ENCODE data around the gene HOXD4.

HOXD4 gene

DNA sequence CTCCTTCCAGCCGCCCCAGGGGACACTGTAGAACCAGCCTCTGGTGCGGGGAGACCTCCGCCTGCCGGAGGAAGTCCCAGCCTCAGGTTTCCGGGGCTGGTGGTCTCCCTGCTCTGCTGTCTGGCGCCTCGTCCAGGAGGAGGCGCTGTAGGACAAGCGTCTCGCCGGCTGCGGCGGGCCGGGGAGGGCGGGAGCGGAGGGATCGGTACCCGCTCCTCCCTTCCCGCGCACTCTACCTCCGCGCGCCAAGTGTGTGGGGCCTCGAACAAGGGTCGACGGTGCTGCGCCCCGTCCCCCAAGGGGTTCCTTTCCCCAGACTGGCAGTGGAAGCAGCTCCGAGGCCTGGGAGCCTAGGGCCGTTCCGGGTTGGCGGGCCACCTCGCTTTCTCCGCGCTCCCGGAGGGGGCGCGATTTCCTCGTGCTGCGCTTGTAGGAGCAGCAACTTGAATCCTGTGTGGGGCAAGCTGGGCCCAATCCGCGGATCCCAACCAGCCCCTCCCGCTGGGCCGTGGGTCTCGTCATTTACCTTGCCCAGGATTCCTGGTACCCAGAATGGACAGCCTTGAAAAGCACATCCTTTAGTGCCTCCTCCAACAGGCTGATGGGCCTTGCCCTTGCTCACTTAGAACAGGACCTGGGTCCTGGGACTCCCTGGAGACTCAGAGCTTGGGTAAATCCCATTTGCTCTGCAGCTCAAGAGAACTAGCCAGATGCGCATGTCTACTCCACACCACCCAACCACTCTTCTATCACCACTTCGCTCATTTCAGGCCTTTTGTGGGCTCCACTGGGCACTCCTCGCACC, 10.6 kb upstream of the HOXD4 start:
- ATAC-seq (peak; percentile 90), DNase-seq (peak; percentile 82 to 83)
- Mint-ChIP-seq H3K27me3 (peaks cover 100% of the 10 kb centered on the region), H3K4me1 (peaks cover 25% of the 10 kb centered on the region), H3K9me3 (peaks cover 0 to 6% of the 10 kb centered on the region in 2 donors), H3K27ac (no peak overlapping the region), H3K4me3 (peak overlapping the region; percentile 64 to 67)

DNA sequence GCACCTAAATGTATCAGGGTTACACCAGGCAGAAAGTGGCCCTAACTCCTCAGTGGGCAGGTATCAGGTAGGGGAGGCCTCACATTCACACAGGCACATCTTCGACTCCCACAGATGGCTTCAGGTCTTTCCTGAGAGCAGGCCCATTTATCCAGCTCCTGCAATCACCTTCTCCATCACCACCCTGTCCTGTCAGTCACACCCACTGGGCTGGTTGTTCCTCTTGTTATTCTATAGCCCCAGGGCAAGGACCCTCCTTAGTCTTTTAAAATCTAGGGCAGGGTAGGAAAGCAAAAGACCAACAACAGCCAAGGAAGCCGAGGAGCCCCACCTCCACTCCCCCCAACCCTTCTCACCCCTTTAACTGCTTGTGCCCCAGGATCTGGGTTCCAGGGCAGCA, 9.1 kb upstream of the HOXD4 start:
- ATAC-seq, result no peak
- Mint-ChIP-seq H3K9me3 (peaks cover 0 to 6% of the 10 kb centered on the region in 2 donors), H3K27me3 (peaks cover 100% of the 10 kb centered on the region), H3K4me1 (peaks cover 20% of the 10 kb centered on the region), H3K4me3 (no peak overlapping the region), H3K27ac (no peak overlapping the region)
- no peak for DNase-seq

- peaks cover 12% of the 10 kb centered on the region for H3K4me1 Mint-ChIP-seq
- DNase-seq (no peak), ATAC-seq (no peak)
- no peak overlapping the region for H3K27ac Mint-ChIP-seq
- peaks cover 100% of the 10 kb centered on the region for H3K27me3 Mint-ChIP-seq
- H3K9me3 Mint-ChIP-seq, result no peaks in the 10 kb centered on the region
- H3K4me3 Mint-ChIP-seq, result no peak overlapping the region
These were observed 6.0 kb upstream of the HOXD4 start for GRCh38 chr2:176145085-176145969.

GRCh38 chr2:176146101-176146500, 5.2 kb upstream of the HOXD4 start:
- ATAC-seq, result no peak
- H3K9me3 Mint-ChIP-seq, result no peaks in the 10 kb centered on the region
- peaks cover 14% of the 10 kb centered on the region for H3K4me1 Mint-ChIP-seq
- H3K4me3 Mint-ChIP-seq, result no peak overlapping the region
- H3K27ac Mint-ChIP-seq, result no peak overlapping the region
- peaks cover 100% of the 10 kb centered on the region for H3K27me3 Mint-ChIP-seq
- DNase-seq, result no peak

DNA sequence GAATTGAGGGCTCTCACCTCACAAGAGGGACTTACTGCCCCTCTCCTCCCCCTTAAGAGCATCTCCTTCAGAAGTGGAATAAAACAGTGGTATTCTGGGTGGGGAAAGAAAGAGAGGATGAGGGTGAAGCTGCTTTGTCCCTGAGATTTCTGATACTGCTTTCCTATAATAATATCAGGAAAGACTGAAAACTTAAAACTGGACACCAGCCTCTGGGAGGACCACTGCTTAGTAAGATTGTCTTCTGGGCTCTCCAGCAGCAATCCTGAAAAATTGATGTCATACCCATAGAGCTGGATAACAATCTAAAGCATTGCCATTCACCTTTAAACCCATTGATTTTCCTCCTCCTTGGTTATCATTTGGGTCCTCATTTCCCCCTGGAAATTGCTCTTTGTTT, 4.7 kb upstream of the HOXD4 start:
- ATAC-seq (no peak), DNase-seq (no peak)
- H3K27me3 Mint-ChIP-seq, result peaks cover 100% of the 10 kb centered on the region
- no peak overlapping the region for H3K27ac Mint-ChIP-seq
- H3K4me1 Mint-ChIP-seq, result peaks cover 14% of the 10 kb centered on the region
- H3K4me3 Mint-ChIP-seq, result no peak overlapping the region
- H3K9me3 Mint-ChIP-seq, result no peaks in the 10 kb centered on the region

GRCh38 chr2:176147210-176147799, 4.0 kb upstream of the HOXD4 start:
- Mint-ChIP-seq H3K4me3 (no peak overlapping the region), H3K27me3 (peaks cover 100% of the 10 kb centered on the region), H3K4me1 (peaks cover 14% of the 10 kb centered on the region), H3K27ac (no peak overlapping the region), H3K9me3 (no peaks in the 10 kb centered on the region)
- no peak for ATAC-seq
- no peak for DNase-seq

GRCh38 chr2:176147800-176148496, 3.4 kb upstream of the HOXD4 start:
- no peak overlapping the region for H3K4me3 Mint-ChIP-seq
- no peaks in the 10 kb centered on the region for H3K9me3 Mint-ChIP-seq

GRCh38 chr2:176148751-176149421, 2.5 kb upstream of the HOXD4 start:
- Mint-ChIP-seq H3K4me1 (peaks cover 14% of the 10 kb centered on the region), H3K4me3 (no peak overlapping the region), H3K9me3 (no peaks in the 10 kb centered on the region), H3K27me3 (peaks cover 99% of the 10 kb centered on the region), H3K27ac (no peak overlapping the region)
- ATAC-seq, result no peak
- no peak for DNase-seq

More at GRCh38 chr2:176147800-176148496, 3.4 kb upstream of the HOXD4 start:
- no peak overlapping the region for H3K27ac Mint-ChIP-seq
- no peak for DNase-seq
- H3K27me3 Mint-ChIP-seq, result peaks cover 100% of the 10 kb centered on the region
- ATAC-seq, result no peak
- peaks cover 14% of the 10 kb centered on the region for H3K4me1 Mint-ChIP-seq

GRCh38 chr2:176149481-176149938, 1.8 kb upstream of the HOXD4 start:
- Mint-ChIP-seq H3K9me3 (no peaks in the 10 kb centered on the region), H3K27ac (no peak overlapping the region), H3K4me3 (no peak overlapping the region), H3K27me3 (peaks cover 99% of the 10 kb centered on the region), H3K4me1 (peaks cover 14% of the 10 kb centered on the region)
- no peak for DNase-seq
- ATAC-seq, result no peak

- Mint-ChIP-seq H3K4me3 (no peak overlapping the region), H3K9me3 (no peaks in the 10 kb centered on the region), H3K27ac (no peak overlapping the region), H3K27me3 (peaks cover 99% of the 10 kb centered on the region), H3K4me1 (peaks cover 14% of the 10 kb centered on the region)
- DNase-seq (no peak), ATAC-seq (no peak)
These were observed 1.3 kb upstream of the HOXD4 start for GRCh38 chr2:176149939-176150583.

GRCh38 chr2:176150584-176151441, 537 bp upstream of the HOXD4 start:
- no peak overlapping the region for H3K4me3 Mint-ChIP-seq
- peaks cover 99% of the 10 kb centered on the region for H3K27me3 Mint-ChIP-seq
- H3K9me3 Mint-ChIP-seq, result no peaks in the 10 kb centered on the region
- ATAC-seq (no peak), DNase-seq (no peak)
- no peak overlapping the region for H3K27ac Mint-ChIP-seq
- peaks cover 14% of the 10 kb centered on the region for H3K4me1 Mint-ChIP-seq

DNA sequence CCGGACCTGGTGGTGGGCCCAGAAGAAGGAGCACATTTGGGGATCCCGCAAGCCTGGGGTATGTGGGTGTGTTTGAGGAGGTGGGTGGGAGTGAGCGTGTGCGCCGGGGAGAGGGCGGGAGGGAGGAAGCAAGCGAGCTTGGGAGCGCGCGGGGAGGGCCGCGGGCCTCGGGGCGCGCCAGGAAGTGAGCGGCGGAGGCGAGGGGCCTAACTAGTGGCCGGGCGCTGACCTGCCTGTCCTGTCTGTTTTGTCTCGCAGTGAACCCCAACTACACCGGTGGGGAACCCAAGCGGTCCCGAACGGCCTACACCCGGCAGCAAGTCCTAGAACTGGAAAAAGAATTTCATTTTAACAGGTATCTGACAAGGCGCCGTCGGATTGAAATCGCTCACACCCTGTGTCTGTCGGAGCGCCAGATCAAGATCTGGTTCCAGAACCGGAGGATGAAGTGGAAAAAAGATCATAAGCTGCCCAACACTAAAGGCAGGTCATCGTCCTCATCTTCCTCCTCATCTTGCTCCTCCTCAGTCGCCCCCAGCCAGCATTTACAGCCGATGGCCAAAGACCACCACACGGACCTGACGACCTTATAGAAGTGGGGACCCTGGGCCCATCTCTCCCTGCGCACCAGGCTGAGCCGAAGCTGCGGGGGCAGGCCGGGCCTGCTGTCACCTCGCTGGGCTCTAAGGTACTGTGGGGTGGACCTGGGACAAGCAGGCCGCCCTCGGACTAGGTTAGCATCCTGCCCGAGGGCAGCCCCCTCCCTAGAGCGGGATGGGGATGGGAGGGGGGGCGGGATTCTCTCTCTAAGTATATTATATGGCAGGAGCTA, 1.2 kb downstream of the HOXD4 start:
- peaks cover 99% of the 10 kb centered on the region for H3K27me3 Mint-ChIP-seq
- H3K27ac Mint-ChIP-seq, result no peak overlapping the region
- peak overlapping the region; percentile 57 to 63 for H3K4me3 Mint-ChIP-seq
- peaks cover 19% of the 10 kb centered on the region for H3K4me1 Mint-ChIP-seq
- ATAC-seq (peak; percentile 29), DNase-seq (no peak)
- H3K9me3 Mint-ChIP-seq, result no peaks in the 10 kb centered on the region

Measured in stimulated activated naive CD8-positive, alpha-beta T cell treated with anti-CD3 and anti-CD28 coated beads, Interleukin-15, amount 100 ng/mL, for 72 hours (primary cell).